GM18511 (cell line): ENCODE measurements around the gene TACC2.

Experiments
- ATAC-seq: cut with Tn5 transposase; IDR thresholded peaks from one replicate; pipeline ENCODE4 v1.9.1; 2021; ENCODE audit warnings: mild to moderate bottlenecking, moderate library complexity; ENCODE audit not compliant: unreplicated experiment

TACC2 gene

DNA sequence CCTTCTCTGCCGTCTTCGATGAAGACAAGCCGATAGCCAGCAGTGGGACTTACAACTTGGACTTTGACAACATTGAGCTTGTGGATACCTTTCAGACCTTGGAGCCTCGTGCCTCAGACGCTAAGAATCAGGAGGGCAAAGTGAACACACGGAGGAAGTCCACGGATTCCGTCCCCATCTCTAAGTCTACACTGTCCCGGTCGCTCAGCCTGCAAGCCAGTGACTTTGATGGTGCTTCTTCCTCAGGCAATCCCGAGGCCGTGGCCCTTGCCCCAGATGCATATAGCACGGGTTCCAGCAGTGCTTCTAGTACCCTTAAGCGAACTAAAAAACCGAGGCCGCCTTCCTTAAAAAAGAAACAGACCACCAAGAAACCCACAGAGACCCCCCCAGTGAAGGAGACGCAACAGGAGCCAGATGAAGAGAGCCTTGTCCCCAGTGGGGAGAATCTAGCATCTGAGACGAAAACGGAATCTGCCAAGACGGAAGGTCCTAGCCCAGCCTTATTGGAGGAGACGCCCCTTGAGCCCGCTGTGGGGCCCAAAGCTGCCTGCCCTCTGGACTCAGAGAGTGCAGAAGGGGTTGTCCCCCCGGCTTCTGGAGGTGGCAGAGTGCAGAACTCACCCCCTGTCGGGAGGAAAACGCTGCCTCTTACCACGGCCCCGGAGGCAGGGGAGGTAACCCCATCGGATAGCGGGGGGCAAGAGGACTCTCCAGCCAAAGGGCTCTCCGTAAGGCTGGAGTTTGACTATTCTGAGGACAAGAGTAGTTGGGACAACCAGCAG, 221.7 kb downstream of the TACC2 start:
- no peak for ATAC-seq

GRCh38 chr10:122213364-122213763, 224.4 kb downstream of the TACC2 start:
- no peak for ATAC-seq

DNA sequence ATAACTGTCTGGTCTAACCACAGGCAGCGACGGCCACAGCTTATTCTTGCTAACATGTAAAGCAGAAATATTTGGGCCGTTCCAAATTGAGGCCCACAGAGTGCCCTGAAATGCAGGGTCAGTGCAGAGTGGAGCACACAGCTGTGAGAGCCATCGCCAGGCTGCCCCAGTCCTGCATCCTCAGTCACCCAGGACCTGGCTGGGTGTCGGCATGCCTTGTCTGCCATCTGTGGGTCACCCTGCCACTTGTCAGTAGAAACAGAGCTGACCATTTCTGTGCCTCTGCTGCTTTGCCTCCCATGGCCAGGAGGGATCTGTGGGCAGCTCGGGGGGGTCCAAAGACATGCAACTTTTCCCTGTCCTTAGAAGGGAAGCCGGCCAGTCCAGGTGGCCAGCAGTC, 224.8 kb downstream of the TACC2 start:
- ATAC-seq, result no peak

DNA sequence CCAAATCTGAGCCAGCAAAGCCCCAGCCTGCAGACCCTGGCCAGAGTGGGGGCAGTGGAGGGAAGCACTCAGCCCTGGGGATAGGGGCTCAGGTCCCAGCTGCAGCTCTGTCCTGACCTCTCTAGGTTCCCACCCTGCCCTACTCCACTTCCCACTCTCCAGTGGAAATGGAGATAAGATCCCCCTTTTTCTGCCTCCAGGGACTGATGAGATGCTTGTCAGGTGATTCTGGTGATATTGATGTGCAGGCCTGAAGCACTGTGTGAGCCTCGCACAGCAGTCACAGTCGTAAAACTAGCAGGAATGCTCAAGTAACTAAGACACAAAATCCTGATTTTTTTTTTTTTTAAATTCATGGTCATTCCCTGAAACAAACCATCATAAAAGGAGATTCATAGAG, 227.1 kb downstream of the TACC2 start:
- ATAC-seq, result no peak

DNA sequence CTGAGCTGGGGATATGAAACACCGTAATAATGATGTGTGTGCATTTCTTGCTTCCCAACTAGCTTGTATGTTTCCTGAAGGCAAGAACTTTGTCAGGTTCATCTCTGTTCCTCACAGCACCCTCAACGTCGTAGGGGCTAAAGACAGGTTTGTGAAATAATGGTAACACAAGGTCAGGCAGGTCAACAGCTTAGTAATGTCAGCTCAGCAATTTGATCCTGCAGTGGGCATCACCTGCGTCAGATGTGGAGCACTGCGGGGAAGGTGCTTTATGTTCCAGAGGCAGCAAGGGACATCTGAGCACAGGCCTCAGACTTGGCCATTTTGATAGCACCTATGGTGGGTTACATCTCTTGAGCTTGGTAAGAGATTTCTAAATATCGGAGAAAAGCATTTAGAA, 230.4 kb downstream of the TACC2 start:
- no peak for ATAC-seq

GRCh38 chr10:122220736-122221135, 231.8 kb downstream of the TACC2 start:
- no peak for ATAC-seq

DNA sequence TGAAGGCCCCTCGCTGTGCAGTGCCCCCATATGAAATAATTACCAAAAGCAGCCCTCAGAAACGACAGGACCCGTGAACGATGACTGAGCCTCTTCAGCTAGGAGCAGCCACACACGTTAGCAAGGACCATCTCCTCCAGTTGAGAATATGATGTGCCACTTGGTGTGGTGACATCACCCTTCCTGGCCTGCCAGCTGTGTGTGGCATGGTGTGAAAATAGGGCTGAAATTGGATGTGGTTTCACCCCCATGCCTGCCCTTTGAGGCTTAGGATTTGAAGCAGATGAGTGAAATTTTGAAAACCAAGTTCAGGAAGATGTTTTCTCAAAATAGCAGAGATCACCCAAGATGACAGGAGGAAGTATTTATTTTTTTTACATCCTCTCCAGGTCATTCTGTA, 233.0 kb downstream of the TACC2 start:
- no peak for ATAC-seq

- ATAC-seq, result no peak
Observed at GRCh38 chr10:122222638-122223037, 233.7 kb downstream of the TACC2 start.

GRCh38 chr10:122224159-122224558, 235.2 kb downstream of the TACC2 start:
- ATAC-seq, result no peak

DNA sequence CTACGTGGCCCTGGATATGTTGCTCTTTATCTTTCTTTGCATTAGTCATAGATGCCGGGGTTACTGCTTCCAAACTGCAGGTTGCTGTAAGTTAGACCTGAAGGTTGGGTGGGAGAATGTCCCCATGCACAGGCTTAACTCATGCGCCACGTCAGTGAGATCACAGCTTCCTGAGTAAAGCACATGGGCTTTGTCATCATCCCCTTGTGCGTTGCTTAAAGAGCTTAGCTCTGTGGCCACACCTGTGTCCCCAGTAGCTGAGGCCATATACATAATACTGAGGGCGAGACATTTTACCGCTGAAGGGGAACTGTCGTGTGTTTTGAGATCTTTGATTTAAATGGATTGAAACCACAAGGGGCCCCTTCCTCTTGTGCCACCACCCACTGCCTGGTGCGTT, 236.4 kb downstream of the TACC2 start:
- ATAC-seq, result no peak

DNA sequence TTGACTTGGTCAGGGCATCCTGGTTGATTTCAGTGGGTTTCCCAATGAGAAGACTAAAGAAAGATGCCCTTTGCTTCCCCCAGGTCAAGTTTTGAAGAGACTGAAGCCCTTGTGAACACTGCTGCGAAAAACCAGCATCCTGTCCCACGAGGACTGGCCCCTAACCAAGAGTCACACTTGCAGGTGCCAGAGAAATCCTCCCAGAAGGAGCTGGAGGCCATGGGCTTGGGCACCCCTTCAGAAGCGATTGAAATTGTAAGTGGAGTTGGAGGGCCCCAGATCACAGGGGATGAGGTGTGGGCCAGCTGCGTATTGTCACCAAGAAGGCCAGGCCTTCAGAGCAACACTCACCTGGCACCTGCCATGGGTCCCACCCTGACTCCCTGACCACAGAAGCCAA, 238.8 kb downstream of the TACC2 start:
- ATAC-seq, result no peak

GRCh38 chr10:122229666-122230065, 240.7 kb downstream of the TACC2 start:
- no peak for ATAC-seq

GRCh38 chr10:122230222-122230621, 241.3 kb downstream of the TACC2 start:
- ATAC-seq, result no peak

GRCh38 chr10:122232769-122233168, 243.8 kb downstream of the TACC2 start:
- ATAC-seq, result no peak

DNA sequence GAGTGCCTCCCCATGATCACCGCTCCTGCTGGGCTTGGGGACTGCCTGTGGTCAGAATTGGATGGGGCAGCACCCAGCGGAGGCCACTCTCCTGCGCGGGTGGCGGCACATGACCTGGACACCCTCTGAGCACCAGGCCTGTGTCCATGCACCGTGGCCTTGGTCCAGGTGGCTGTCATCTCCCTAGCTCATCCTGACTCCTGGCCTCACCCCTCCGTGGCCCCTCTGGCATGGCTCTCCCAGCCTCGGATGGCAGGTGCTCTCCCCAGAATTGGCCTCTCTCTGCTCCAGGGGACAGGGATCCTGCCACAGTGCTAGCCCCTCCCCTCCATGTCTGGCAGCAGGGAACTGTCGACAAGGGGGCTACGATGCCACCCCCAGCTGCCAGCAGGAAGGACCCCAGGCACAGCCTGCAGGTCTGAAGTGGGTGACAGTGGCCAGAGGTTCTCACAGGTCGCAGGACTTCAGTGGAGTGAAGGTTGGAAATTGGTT, 244.9 kb downstream of the TACC2 start:
- no peak for ATAC-seq

- no peak for ATAC-seq
Observed at GRCh38 chr10:122234416-122234815, 245.5 kb downstream of the TACC2 start.

- no peak for ATAC-seq
Observed at GRCh38 chr10:122236690-122237306, 247.8 kb downstream of the TACC2 start.

- no peak for ATAC-seq
Observed at GRCh38 chr10:122237331-122237990, 248.5 kb downstream of the TACC2 start.

DNA sequence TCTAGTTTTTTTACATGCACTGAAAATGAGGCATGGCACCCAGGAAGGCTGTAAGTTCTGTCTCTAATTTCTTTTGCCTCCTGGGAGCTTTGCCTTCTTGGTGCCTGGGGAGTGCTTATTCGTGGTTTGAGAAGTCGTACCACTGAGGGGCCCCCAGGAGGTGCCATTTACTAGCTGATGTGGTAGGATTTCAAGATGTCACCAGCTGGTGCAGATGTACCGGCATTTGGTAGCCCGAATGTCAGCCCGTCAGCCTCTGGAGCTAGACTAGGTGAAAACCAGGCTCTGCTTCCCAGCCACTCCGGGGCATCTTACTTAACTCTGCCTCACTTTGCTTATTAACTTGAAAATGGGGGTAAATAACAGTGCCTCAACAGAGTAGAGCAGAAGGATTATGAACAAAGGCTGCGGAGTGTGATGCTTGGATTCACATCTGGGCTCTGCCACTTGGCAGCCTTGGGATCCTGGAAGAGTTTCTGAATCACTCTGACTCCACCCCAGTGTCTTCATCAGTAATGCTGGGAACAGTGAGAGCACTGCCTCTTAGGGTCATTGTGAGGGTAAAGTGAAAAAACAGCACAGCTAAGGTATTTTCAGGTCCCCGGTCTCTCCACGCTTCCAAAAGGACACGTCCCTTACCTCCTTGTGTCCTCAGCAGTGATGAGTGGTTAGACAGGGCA, 250.8 kb downstream of the TACC2 start:
- ATAC-seq, result no peak

GRCh38 chr10:122240401-122240800, 251.4 kb downstream of the TACC2 start:
- no peak for ATAC-seq

DNA sequence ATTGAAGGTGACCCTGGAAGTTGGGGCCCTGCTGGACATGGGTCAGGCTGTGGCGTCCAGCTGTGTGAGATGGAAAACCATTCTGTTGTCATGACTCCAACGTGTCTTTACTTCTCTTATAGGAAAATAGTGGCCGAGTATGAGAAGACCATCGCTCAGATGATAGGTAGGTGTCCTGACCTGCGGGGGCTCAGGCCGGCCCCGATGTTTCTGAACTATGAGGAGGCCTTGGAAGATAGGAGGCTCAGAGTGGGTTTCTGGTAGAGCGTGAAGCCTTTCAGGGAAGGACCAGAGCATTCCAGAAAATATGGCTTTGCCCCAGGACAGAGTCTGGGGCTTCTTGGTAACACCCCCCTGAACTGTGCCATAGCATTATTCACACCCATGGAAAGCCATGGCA, 252.9 kb downstream of the TACC2 start:
- ATAC-seq, result no peak
